ENCODE measurements around the gene SGTA.

SGTA gene

GRCh38 chr19:2751438-2751830, 31.6 kb downstream of the SGTA start:
- H4K20me1 ChIP-seq (ENCODE audit: low read depth, low read length): no peaks in the 10 kb centered on the region
- no peaks in the 10 kb centered on the region for H3F3A ChIP-seq (ENCODE audit: insufficient read depth)
- no peak overlapping the region for H3K27ac ChIP-seq (ENCODE audit: low read depth, low read length)
- no peaks in the 10 kb centered on the region for H3K27me3 ChIP-seq (ENCODE audit: low read length)
- H2AFZ ChIP-seq (ENCODE audit: low read depth, low read length, severe bottlenecking): no peak overlapping the region
- TF ChIP-seq CTCF (IDR thresholded peaks at IDR 0.05; ENCODE audit: insufficient read depth, low read length, poor library complexity, severe bottlenecking): no peak
- TF ChIP-seq EZH2phosphoT487 (conservative IDR thresholded peaks at IDR 0.05; ENCODE audit: low read length): no peak
- H3K9me2 ChIP-seq (replicated peaks; ENCODE audit: insufficient read depth, low read length): no peaks in the 10 kb centered on the region
- H3K9me3 ChIP-seq (ENCODE audit: insufficient read depth, low read length): no peaks in the 10 kb centered on the region
- no peaks in the 10 kb centered on the region for H3K79me2 ChIP-seq (ENCODE audit: insufficient read depth, low read length)
- H3K36me3 ChIP-seq (ENCODE audit: low read length): no peaks in the 10 kb centered on the region
- H3K4me2 ChIP-seq (ENCODE audit: low read depth, low read length, poor library complexity, severe bottlenecking): no peak overlapping the region
- no peak overlapping the region for H3K9ac ChIP-seq (ENCODE audit: low read length)
- H3K4me3 ChIP-seq (ENCODE audit: insufficient read depth, low read length, poor library complexity, severe bottlenecking): no peak overlapping the region

GRCh38 chr19:2750808-2751437, 32.1 kb downstream of the SGTA start:
- H2AFZ ChIP-seq (ENCODE audit: low read depth, low read length, severe bottlenecking): no peak overlapping the region
- H4K20me1 ChIP-seq (ENCODE audit: low read depth, low read length): no peaks in the 10 kb centered on the region
- no peaks in the 10 kb centered on the region for H3K9me2 ChIP-seq (replicated peaks; ENCODE audit: insufficient read depth, low read length)
- H3K79me2 ChIP-seq (ENCODE audit: insufficient read depth, low read length): no peaks in the 10 kb centered on the region
- H3K9ac ChIP-seq (ENCODE audit: low read length): no peak overlapping the region
- no peak overlapping the region for H3K4me2 ChIP-seq (ENCODE audit: low read depth, low read length, poor library complexity, severe bottlenecking)
- H3K9me3 ChIP-seq (ENCODE audit: insufficient read depth, low read length): no peaks in the 10 kb centered on the region
- TF ChIP-seq EZH2phosphoT487 (conservative IDR thresholded peaks at IDR 0.05; ENCODE audit: low read length) (no peak), CTCF (IDR thresholded peaks at IDR 0.05; ENCODE audit: insufficient read depth, low read length, poor library complexity, severe bottlenecking) (no peak)
- no peak overlapping the region for H3K4me3 ChIP-seq (ENCODE audit: insufficient read depth, low read length, poor library complexity, severe bottlenecking)
- H3K36me3 ChIP-seq (ENCODE audit: low read length): no peaks in the 10 kb centered on the region
- no peak overlapping the region for H3K27ac ChIP-seq (ENCODE audit: low read depth, low read length)
- H3F3A ChIP-seq (ENCODE audit: insufficient read depth): no peaks in the 10 kb centered on the region
- no peaks in the 10 kb centered on the region for H3K27me3 ChIP-seq (ENCODE audit: low read length)

DNA sequence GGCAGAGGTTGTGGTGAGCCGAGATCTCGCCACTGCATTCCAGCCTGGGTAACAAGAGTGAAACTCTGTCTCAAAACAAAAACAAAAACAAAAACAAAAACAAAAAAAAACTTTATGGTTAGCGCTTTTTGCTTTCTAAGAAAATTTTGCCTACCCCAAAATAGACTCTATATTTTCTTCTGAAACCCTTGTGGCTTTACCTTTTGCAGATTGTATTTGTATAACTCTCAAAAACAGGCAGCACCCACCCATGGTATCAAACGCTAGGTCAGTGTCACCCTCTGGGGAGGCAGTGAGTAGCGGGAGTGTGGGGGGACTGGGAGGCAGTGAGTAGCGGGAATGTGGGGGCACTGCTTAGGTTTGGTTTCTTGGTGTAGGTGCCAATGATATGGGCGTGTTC, 35.7 kb downstream of the SGTA start:
- H3F3A ChIP-seq (ENCODE audit: insufficient read depth): no peaks in the 10 kb centered on the region
- no peaks in the 10 kb centered on the region for H4K20me1 ChIP-seq (ENCODE audit: low read depth, low read length)
- H3K27me3 ChIP-seq (ENCODE audit: low read length): no peaks in the 10 kb centered on the region

More for the DNA sequence above, 35.7 kb downstream of the SGTA start:
- Histone ChIP-seq H3K9ac (ENCODE audit: low read length) (no peak overlapping the region), H3K27ac (ENCODE audit: low read depth, low read length) (no peak overlapping the region), H3K36me3 (ENCODE audit: low read length) (no peaks in the 10 kb centered on the region), H3K4me2 (ENCODE audit: low read depth, low read length, poor library complexity, severe bottlenecking) (no peak overlapping the region), H2AFZ (ENCODE audit: low read depth, low read length, severe bottlenecking) (no peak overlapping the region), H3K79me2 (ENCODE audit: insufficient read depth, low read length) (no peaks in the 10 kb centered on the region), H3K4me3 (ENCODE audit: insufficient read depth, low read length, poor library complexity, severe bottlenecking) (no peak overlapping the region), H3K9me2 (replicated peaks; ENCODE audit: insufficient read depth, low read length) (no peaks in the 10 kb centered on the region), H3K9me3 (ENCODE audit: insufficient read depth, low read length) (no peaks in the 10 kb centered on the region)
- TF ChIP-seq CTCF (IDR thresholded peaks at IDR 0.05; ENCODE audit: insufficient read depth, low read length, poor library complexity, severe bottlenecking) (no peak), EZH2phosphoT487 (conservative IDR thresholded peaks at IDR 0.05; ENCODE audit: low read length) (no peak)

Measured in SU-DHL-6 (cell line).